ENCODE measurements around the gene CCDC88A. TPM values are rescaled to one million over a fixed set of nuclear protein-coding genes. Genes with fewer than 3 reads are reported as not detected.

The CCDC88A gene
- total RNA-seq, 3 donors from 2014 or later, result 7.0 to 29.7 (median 14.4) TPM

GRCh38 chr2:55416786-55417568 is 2.7 kb downstream of the CCDC88A start:
- intact Hi-C loops (cut with DNase I, micrococcal nuclease), result no loop called here
- Histone ChIP-seq H3K36me3 (ENCODE audit: low read depth) (no peaks in the 10 kb centered on the region), H3K9me3 (no peaks in the 10 kb centered on the region), H3K4me1 (ENCODE audit: low read depth) (peaks cover 5% of the 10 kb centered on the region), H3K4me3 (no peak overlapping the region)
- TF ChIP-seq CTCF (IDR thresholded peaks at IDR 0.05), result no peak
- DNase-seq, result no peak
- no peak for ATAC-seq

GRCh38 chr2:55415300-55415699 is 4.4 kb downstream of the CCDC88A start:
- Histone ChIP-seq H3K4me3 (no peak overlapping the region), H3K36me3 (ENCODE audit: low read depth) (no peaks in the 10 kb centered on the region), H3K9me3 (no peaks in the 10 kb centered on the region), H3K4me1 (ENCODE audit: low read depth) (peaks cover 2% of the 10 kb centered on the region)
- no peak for ATAC-seq
- TF ChIP-seq CTCF (IDR thresholded peaks at IDR 0.05), result no peak
- no peak for DNase-seq
- intact Hi-C loops (cut with DNase I, micrococcal nuclease), result no loop called here

- intact Hi-C loops (cut with DNase I, micrococcal nuclease), result no loop called here
Observed at GRCh38 chr2:55408918-55409868, 10.5 kb downstream of the CCDC88A start.

GRCh38 chr2:55408098-55408882 is 11.4 kb downstream of the CCDC88A start:
- no peaks in the 10 kb centered on the region for H3K36me3 ChIP-seq (ENCODE audit: low read depth)
- ATAC-seq (no peak), DNase-seq (no peak)
- intact Hi-C loops (cut with DNase I, micrococcal nuclease), result no loop called here
- H3K9me3 ChIP-seq, result no peaks in the 10 kb centered on the region
- no peaks in the 10 kb centered on the region for H3K4me1 ChIP-seq (ENCODE audit: low read depth)
- TF ChIP-seq CTCF (IDR thresholded peaks at IDR 0.05), result no peak
- H3K4me3 ChIP-seq, result no peak overlapping the region

More at GRCh38 chr2:55408918-55409868, 10.5 kb downstream of the CCDC88A start:
- Histone ChIP-seq H3K4me3 (no peak overlapping the region), H3K9me3 (no peaks in the 10 kb centered on the region), H3K4me1 (ENCODE audit: low read depth) (no peaks in the 10 kb centered on the region), H3K36me3 (ENCODE audit: low read depth) (no peaks in the 10 kb centered on the region)
- DNase-seq (no peak), ATAC-seq (no peak)
- TF ChIP-seq CTCF (IDR thresholded peaks at IDR 0.05), result no peak

GRCh38 chr2:55405116-55405515 is 14.5 kb downstream of the CCDC88A start:
- no peak for DNase-seq
- Histone ChIP-seq H3K9me3 (no peaks in the 10 kb centered on the region), H3K4me3 (no peak overlapping the region), H3K4me1 (ENCODE audit: low read depth) (no peaks in the 10 kb centered on the region), H3K36me3 (ENCODE audit: low read depth) (no peaks in the 10 kb centered on the region)
- no peak for TF ChIP-seq CTCF (IDR thresholded peaks at IDR 0.05)
- ATAC-seq, result no peak
- intact Hi-C loops (cut with DNase I, micrococcal nuclease), result no loop called here

Data from mucosa of descending colon (tissue), 3 donors.